Measurements from ENCODE around the gene DDX53. TPM values are rescaled to one million over a fixed set of nuclear protein-coding genes. Genes with fewer than 3 reads are reported as not detected.

Gene DDX53
- total RNA-seq, 1 donor from 2014 or later: not detected

DNA sequence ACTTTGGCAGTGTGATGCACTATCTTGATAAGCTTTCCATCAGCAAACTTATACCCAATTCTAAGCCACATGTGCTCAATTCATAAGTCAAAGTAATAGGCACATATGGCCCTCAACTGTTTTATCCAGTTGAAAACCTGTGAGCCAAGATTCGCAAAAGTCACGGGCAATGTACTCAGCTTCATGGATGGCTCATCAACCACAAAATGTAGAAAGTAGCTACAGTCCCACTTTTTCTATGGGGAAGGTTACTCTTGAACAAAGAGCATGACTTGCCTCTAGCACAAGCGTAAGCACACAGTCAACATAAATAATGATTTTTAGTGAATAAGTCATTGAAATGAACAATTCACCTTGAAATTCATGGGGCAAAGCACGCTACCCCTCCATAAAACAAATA is 25.1 kb upstream of the DDX53 start:
- H3K36me3 Mint-ChIP-seq (ENCODE audit: unreplicated experiment): no peaks in the 10 kb centered on the region
- H3K4me1 Mint-ChIP-seq (ENCODE audit: low read depth, unreplicated experiment): no peaks in the 10 kb centered on the region
- TF ChIP-seq, protein P1, sequence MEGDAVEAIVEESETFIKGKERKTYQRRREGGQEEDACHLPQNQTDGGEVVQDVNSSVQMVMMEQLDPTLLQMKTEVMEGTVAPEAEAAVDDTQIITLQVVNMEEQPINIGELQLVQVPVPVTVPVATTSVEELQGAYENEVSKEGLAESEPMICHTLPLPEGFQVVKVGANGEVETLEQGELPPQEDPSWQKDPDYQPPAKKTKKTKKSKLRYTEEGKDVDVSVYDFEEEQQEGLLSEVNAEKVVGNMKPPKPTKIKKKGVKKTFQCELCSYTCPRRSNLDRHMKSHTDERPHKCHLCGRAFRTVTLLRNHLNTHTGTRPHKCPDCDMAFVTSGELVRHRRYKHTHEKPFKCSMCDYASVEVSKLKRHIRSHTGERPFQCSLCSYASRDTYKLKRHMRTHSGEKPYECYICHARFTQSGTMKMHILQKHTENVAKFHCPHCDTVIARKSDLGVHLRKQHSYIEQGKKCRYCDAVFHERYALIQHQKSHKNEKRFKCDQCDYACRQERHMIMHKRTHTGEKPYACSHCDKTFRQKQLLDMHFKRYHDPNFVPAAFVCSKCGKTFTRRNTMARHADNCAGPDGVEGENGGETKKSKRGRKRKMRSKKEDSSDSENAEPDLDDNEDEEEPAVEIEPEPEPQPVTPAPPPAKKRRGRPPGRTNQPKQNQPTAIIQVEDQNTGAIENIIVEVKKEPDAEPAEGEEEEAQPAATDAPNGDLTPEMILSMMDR (IDR thresholded peaks at IDR 0.05; ENCODE audit: partially characterized antibody, unreplicated experiment): no peak
- no peaks in the 10 kb centered on the region for H3K9me3 Mint-ChIP-seq (ENCODE audit: unreplicated experiment)
- H3K27ac Mint-ChIP-seq (ENCODE audit: unreplicated experiment): no peak overlapping the region
- DNase-seq: no peak
- no peaks in the 10 kb centered on the region for H3K27me3 Mint-ChIP-seq (ENCODE audit: unreplicated experiment)
- H3K4me3 Mint-ChIP-seq (ENCODE audit: unreplicated experiment): no peak overlapping the region

DNA sequence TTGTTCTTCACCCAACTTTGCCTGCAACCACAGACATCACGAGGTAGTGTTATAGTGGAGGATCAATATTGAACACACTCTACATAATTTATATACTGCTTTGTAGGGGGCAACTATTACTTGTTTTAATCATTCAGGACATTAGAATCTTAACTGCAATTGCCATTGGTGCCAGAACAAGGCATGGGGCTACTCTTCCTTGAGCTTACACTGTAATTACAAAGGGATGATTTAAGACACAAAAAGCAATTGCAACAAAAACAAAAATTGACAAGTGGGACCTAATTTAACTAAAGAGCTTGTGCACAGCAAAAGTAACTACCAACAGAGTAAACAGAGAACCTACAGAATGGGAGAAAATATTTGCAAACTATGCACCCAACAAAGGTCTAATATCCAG is 24.0 kb upstream of the DDX53 start:
- TF ChIP-seq, protein P1 (IDR thresholded peaks at IDR 0.05; ENCODE audit: partially characterized antibody, unreplicated experiment): no peak
- Mint-ChIP-seq H3K9me3 (ENCODE audit: unreplicated experiment) (no peaks in the 10 kb centered on the region), H3K4me1 (ENCODE audit: low read depth, unreplicated experiment) (no peaks in the 10 kb centered on the region), H3K27me3 (ENCODE audit: unreplicated experiment) (no peaks in the 10 kb centered on the region), H3K27ac (ENCODE audit: unreplicated experiment) (no peak overlapping the region), H3K4me3 (ENCODE audit: unreplicated experiment) (no peak overlapping the region), H3K36me3 (ENCODE audit: unreplicated experiment) (no peaks in the 10 kb centered on the region)
- no peak for DNase-seq

DNA sequence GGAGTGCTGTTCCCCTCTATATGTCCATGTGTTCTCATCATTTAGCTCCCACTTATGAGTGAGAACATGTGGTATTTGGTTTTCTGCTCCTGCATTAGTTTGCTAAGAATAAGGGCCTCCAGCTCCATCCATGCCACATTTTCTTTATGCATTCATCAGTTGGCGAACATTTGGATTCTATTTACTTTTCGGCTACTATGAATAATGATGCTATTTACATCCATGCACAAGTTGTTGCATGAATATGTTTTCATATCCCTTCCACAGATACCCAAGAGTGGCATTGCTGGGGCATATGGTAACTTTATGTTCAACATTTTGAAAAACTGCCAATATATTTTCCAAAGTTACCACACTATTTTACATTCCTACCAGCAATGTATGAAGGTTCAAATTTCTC is 13.8 kb upstream of the DDX53 start:
- no peaks in the 10 kb centered on the region for H3K4me1 Mint-ChIP-seq (ENCODE audit: low read depth, unreplicated experiment)
- H3K27ac Mint-ChIP-seq (ENCODE audit: unreplicated experiment): no peak overlapping the region
- H3K27me3 Mint-ChIP-seq (ENCODE audit: unreplicated experiment): no peaks in the 10 kb centered on the region
- no peaks in the 10 kb centered on the region for H3K9me3 Mint-ChIP-seq (ENCODE audit: unreplicated experiment)
- no peak for DNase-seq
- TF ChIP-seq, protein P1 (IDR thresholded peaks at IDR 0.05; ENCODE audit: partially characterized antibody, unreplicated experiment): no peak
- H3K36me3 Mint-ChIP-seq (ENCODE audit: unreplicated experiment): no peaks in the 10 kb centered on the region
- H3K4me3 Mint-ChIP-seq (ENCODE audit: unreplicated experiment): no peak overlapping the region

DNA sequence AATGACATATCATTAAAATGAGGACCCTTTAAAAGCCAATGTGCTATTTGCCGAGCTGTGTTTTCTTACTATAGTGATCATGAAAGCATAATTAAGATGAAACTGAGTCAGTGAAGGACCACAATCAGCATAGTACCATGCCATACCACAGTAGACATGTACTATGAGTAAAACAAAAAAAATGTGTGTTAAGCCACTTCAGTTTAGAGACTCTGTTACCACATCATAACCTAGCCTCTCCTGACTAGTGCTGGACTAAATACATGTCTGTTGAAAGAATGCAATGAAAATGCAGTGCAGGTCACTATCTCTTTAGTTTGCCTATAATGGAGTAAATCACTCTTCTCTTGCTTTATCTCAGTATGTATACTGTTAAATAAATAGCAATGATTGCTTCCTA is 12.3 kb upstream of the DDX53 start:
- no peaks in the 10 kb centered on the region for H3K36me3 Mint-ChIP-seq (ENCODE audit: unreplicated experiment)
- no peak overlapping the region for H3K4me3 Mint-ChIP-seq (ENCODE audit: unreplicated experiment)
- no peaks in the 10 kb centered on the region for H3K9me3 Mint-ChIP-seq (ENCODE audit: unreplicated experiment)
- no peak for DNase-seq
- H3K4me1 Mint-ChIP-seq (ENCODE audit: low read depth, unreplicated experiment): no peaks in the 10 kb centered on the region
- H3K27me3 Mint-ChIP-seq (ENCODE audit: unreplicated experiment): no peaks in the 10 kb centered on the region
- TF ChIP-seq, protein P1 (IDR thresholded peaks at IDR 0.05; ENCODE audit: partially characterized antibody, unreplicated experiment): no peak
- H3K27ac Mint-ChIP-seq (ENCODE audit: unreplicated experiment): no peak overlapping the region

DNA sequence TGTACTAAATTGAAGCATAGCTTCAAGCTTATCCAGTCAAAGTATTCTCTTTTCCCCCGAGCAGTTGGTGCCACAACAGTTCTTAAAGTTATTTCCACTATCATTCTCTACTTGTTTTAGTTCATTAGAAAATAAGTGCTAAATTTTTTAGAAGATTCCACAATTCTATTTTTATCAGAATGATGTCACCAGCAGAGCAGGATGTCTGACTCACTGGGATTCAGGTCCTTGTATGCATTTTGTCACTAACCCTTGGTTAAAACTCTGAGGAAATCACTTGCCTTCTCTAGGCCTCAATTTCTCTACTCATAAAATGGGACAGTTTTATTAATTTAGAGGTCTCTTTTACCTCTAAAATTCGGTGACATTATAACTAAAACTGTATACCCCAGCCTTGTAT is 3.4 kb downstream of the DDX53 start:
- Mint-ChIP-seq H3K36me3 (ENCODE audit: unreplicated experiment) (no peaks in the 10 kb centered on the region), H3K27ac (ENCODE audit: unreplicated experiment) (no peak overlapping the region), H3K9me3 (ENCODE audit: unreplicated experiment) (peaks cover 1% of the 10 kb centered on the region), H3K4me1 (ENCODE audit: low read depth, unreplicated experiment) (no peaks in the 10 kb centered on the region), H3K27me3 (ENCODE audit: unreplicated experiment) (no peaks in the 10 kb centered on the region), H3K4me3 (ENCODE audit: unreplicated experiment) (no peak overlapping the region)
- TF ChIP-seq, protein P1 (IDR thresholded peaks at IDR 0.05; ENCODE audit: partially characterized antibody, unreplicated experiment): no peak
- no peak for DNase-seq

Measured in glutamatergic neuron (in vitro differentiated cells).